Heart left ventricle (tissue), 16 donors: ENCODE measurements around the gene ANKRD39. TPM values are rescaled to one million over a fixed set of nuclear protein-coding genes. Genes with fewer than 3 reads are reported as not detected.

Experiments
- ATAC-seq, 4 donors: fragments of 200-7000 bp; cut with Tn5 transposase; one replicate each; pipeline ENCODE4 v1.9.1; 2020 to 2022; ENCODE audit warnings: moderate library complexity in 4 of 4, mild to moderate bottlenecking in 3 of 4, moderate number of reproducible peaks in 1 of 4
- DNase-seq, 5 donors: peaks; one replicate each; pipeline ENCODE4 v3.0.0-alpha.2; 2020
- H3K27ac ChIP-seq, 12 donors: fragments of 200-600 bp; sonication (generic) in 4 of 12; one replicate each; pipeline versions ENCODE4 v1.5.0 to v1.8.0; 2016 to 2022; ENCODE audit warnings: mild to moderate bottlenecking in 2 of 12
- H3K27me3 ChIP-seq, 9 donors: fragments of 200-600 bp; sonication (generic) in 2 of 9; one replicate each; pipeline versions ENCODE4 v1.5.1 to v1.8.0; 2016 to 2022; ENCODE audit warnings: mild to moderate bottlenecking in 3 of 9
- H3K36me3 ChIP-seq, 9 donors: fragments of 200-600 bp; sonication (generic) in 2 of 9; one replicate each; pipeline versions ENCODE4 v1.5.0 to v1.8.0; 2018 to 2022; ENCODE audit warnings: mild to moderate bottlenecking in 2 of 9
- H3K4me1 ChIP-seq, 12 donors: fragments of 200-600 bp; sonication (generic) in 4 of 12; one replicate each; pipeline versions ENCODE4 v1.5.0 to v1.8.0; 2016 to 2022; ENCODE audit warnings: mild to moderate bottlenecking in 3 of 12
- H3K4me3 ChIP-seq, 12 donors: fragments of 200-600 bp; sonication (generic) in 4 of 12; one replicate each; pipeline versions ENCODE4 v1.5.0 to v1.8.0; 2017 to 2022; ENCODE audit warnings: mild to moderate bottlenecking in 9 of 12, moderate library complexity in 4 of 12
- H3K9me3 ChIP-seq, 12 donors: fragments of 200-600 bp; sonication (generic) in 4 of 12; one replicate each; pipeline versions ENCODE4 v1.5.0 to v1.8.0; 2016 to 2022; ENCODE audit warnings: mild to moderate bottlenecking in 1 of 12
- CTCF ChIP-seq, 12 donors: fragments of 200-600 bp; sonication (generic) in 4 of 12; IDR thresholded peaks; one replicate each; pipeline versions ENCODE4 v1.5.0 to v1.8.0; 2018 to 2022; ENCODE audit warnings: antibody characterized with exemption in 12 of 12, mild to moderate bottlenecking in 5 of 12
- POLR2A ChIP-seq, 2 donors: fragments of 450-650 bp; IDR thresholded peaks; one replicate each; pipeline ENCODE4 v1.6.1; 2017; ENCODE audit warnings: antibody characterized with exemption in 2 of 2, mild to moderate bottlenecking in 2 of 2, moderate library complexity in 2 of 2
- WGBS, 4 donors: extraction: QIAGEN DNeasy Blood & Tissue Kit in 2 of 4; methylation state at CpG; one replicate each; pipeline versions ENCODE4 v1.1.5 to v1.1.7; 2013 to 2018; 5-methylcytosine and 5-hydroxymethylcytosine counted together
- intact Hi-C, 10 donors: fragments of 100-400 bp; cut with DNase I; formaldehyde crosslinking; loops; one replicate each; pipeline versions ENCODE4 v1.11.1 to v1.14.2; 2022
- polyA plus RNA-seq, 2 donors: library from polyadenylated mRNA; stranded (reverse); fragments of 200-250 nt; gene quantifications; one replicate each; pipeline ENCODE4 v1.2.3, GENCODE V29; 2013
- total RNA-seq, 9 donors: library from RNA; depleted of rRNA in 2 of 9; stranded (reverse); fragments of >200 nt in 2 of 9; fragmentation: NEBNext Ultra II Directional in 3 of 9; extraction: Animal tissue kit (Norgen Biotek cat#: 25700) in 3 of 9; gene quantifications; one replicate each; pipeline versions ENCODE4 v1.1.0 to v1.2.4, GENCODE V29; 2016 to 2023
- donor health status: ischemic (EF 13 %, LVEDD 7.1; RV severe dilation, severe dysfunction).
- donor health status: healthy with polysubstance abuse.
- donor health status: DM: no; HTN: yes; CAD: no.
- donor health status: DM: no; HTN: no; CAD: no.
- donor health status: ischemic (EF 25% LVEDD 6.9; RV normal size, moderate dysfunction).
- donor health status: ischemic (EF 25% LVEDD 5.7; RV mildly dilated, moderate dysfunction).
- donor health status: healthy.
- donor health status: DM: yes; HTN: yes; CAD: no.
- donor health status: ischemic (EF 35%, LVEDD 5.7; RV mildly dilated, moderate dysfunction).
- donor health status: nonischemic (EF 11% LVEDD 7.7; RV severe dilation, severe dysfunction).
- donor health status: DM: yes; HTN: yes; CAD: no.
- donor health status: PGD.
- donor health status: ischemic (EF 29% LVEDD 5.4; RV normal size, mild dysfunction).
- donor health status: nonischemic (EF 23%, LVEDD 6.1; RV moderate dilation, normal function).

Gene ANKRD39
- total and polyA plus RNA-seq, 11 donors = 13.3 to 33.4 (median 17.5) TPM

GRCh38 chr2:96828436-96828835 lies 29.4 kb downstream of the ANKRD39 start:
- no peak overlapping the region for H3K4me3 ChIP-seq
- no peaks in the 10 kb centered on the region for H3K9me3 ChIP-seq
- H3K36me3 ChIP-seq = peaks cover 0 to 96% (median 84%) of the 10 kb centered on the region in 9 donors
- DNase-seq (no peak), ATAC-seq (no peak)
- no peak overlapping the region for H3K27ac ChIP-seq
- H3K27me3 ChIP-seq = no peaks in the 10 kb centered on the region
- 95 to 99% (median 96%) methylated on average over 12 to 14 of the region's 14 CpGs for WGBS, 4 donors
- peaks cover 0 to 32% (median 14%) of the 10 kb centered on the region in 12 donors for H3K4me1 ChIP-seq
- intact Hi-C loops = no loop called here
- TF ChIP-seq CTCF (IDR thresholded peaks at IDR 0.05) = no peak
- no peak for TF ChIP-seq POLR2A (IDR thresholded peaks at IDR 0.05)

DNA sequence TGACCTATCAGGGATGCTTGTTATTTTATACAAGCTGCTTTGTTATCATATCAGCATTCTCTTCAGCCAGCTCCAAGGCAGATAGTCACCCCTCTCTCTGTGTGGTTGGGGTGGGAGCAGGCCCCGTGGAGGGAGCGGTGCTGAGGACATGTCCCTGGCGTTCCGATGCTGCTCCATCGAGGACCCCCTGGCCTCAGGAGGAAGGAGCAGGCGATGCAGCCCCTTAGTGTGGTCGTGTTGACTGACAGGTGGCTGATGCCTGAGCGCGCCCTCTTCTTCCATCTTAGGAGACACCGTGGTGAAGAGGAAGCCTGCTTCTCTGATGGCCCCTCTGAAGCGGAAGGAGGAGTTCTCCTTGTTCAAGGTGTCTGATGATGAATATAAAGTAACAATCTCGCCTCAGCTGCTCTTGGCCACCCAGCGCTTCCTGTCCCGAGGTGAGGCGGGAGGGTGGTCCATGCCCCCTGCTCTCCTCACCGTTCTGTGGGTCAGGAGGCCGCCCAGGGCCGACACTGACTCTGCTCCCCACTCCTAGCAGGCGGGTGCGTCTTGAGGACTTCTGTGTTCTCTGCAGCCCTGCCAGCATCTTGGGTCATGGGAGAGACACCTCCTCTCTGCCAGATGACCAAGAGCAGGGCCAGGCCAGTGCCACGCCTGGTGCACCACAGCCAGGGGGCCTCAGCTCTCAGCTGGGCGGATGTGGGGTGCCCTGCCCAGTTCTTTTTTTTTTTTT lies 31.1 kb downstream of the ANKRD39 start:
- ATAC-seq = no peak
- 83 to 89% (median 89%) methylated on average over 18 to 22 of the region's 22 CpGs for WGBS, 4 donors

GRCh38 chr2:96825057-96825456 lies 32.8 kb downstream of the ANKRD39 start:
- ATAC-seq (peak in 1 of 4 donors; percentile 25), DNase-seq (no peak)
- no peaks in the 10 kb centered on the region for H3K27me3 ChIP-seq
- H3K27ac ChIP-seq = no peak overlapping the region
- intact Hi-C loops = no loop called here
- peaks cover 0 to 38% (median 21%) of the 10 kb centered on the region in 12 donors for H3K4me1 ChIP-seq
- TF ChIP-seq POLR2A (IDR thresholded peaks at IDR 0.05) (no peak), CTCF (IDR thresholded peaks at IDR 0.05) (no peak)
- 87 to 94% (median 93%) methylated on average over 7 to 14 of the region's 14 CpGs for WGBS, 4 donors
- H3K36me3 ChIP-seq = peaks cover 0 to 76% (median 66%) of the 10 kb centered on the region in 9 donors
- H3K4me3 ChIP-seq = no peak overlapping the region
- H3K9me3 ChIP-seq = no peaks in the 10 kb centered on the region

More for the DNA sequence above, 31.1 kb downstream of the ANKRD39 start:
- TF ChIP-seq POLR2A (IDR thresholded peaks at IDR 0.05) (no peak), CTCF (IDR thresholded peaks at IDR 0.05) (no peak)
- H3K36me3 ChIP-seq = peaks cover 0 to 89% (median 81%) of the 10 kb centered on the region in 9 donors
- no peaks in the 10 kb centered on the region for H3K9me3 ChIP-seq
- no peak for DNase-seq
- no peak overlapping the region for H3K4me3 ChIP-seq
- H3K4me1 ChIP-seq = peaks cover 0 to 24% (median 13%) of the 10 kb centered on the region in 12 donors
- H3K27ac ChIP-seq = no peak overlapping the region
- intact Hi-C loops = no loop called here
- no peaks in the 10 kb centered on the region for H3K27me3 ChIP-seq

- Histone ChIP-seq H3K27ac (no peak overlapping the region), H3K36me3 (peaks cover 0 to 69% (median 58%) of the 10 kb centered on the region in 9 donors), H3K9me3 (no peaks in the 10 kb centered on the region), H3K27me3 (no peaks in the 10 kb centered on the region), H3K4me3 (no peak overlapping the region), H3K4me1 (peaks cover 0 to 46% (median 28%) of the 10 kb centered on the region in 12 donors)
- no peak for ATAC-seq
- TF ChIP-seq CTCF (IDR thresholded peaks at IDR 0.05) = no peak
- no peak for TF ChIP-seq POLR2A (IDR thresholded peaks at IDR 0.05)
- intact Hi-C loops = no loop called here
- no peak for DNase-seq
- WGBS, 4 donors = 54 to 61% (median 58%) methylated on average over 6 of the region's 6 CpGs
These were observed 33.5 kb downstream of the ANKRD39 start for GRCh38 chr2:96824079-96824870.
